Gastroesophageal sphincter (tissue), 2 donors: ENCODE measurements around the gene CHST15.

Experiments used
- EP300 ChIP-seq: sonication (generic); formaldehyde crosslinking; IDR thresholded peaks from one replicate; pipeline ENCODE4 v1.6.1; 2017; ENCODE audit warnings: antibody characterized with exemption, mild to moderate bottlenecking
- POLR2A ChIP-seq, 2 donors: fragments of 450-650 bp; IDR thresholded peaks; one replicate each; pipeline ENCODE4 v1.6.1; 2017; ENCODE audit warnings: antibody characterized with exemption in 2 of 2, mild to moderate bottlenecking in 2 of 2, moderate library complexity in 1 of 2

GRCh38 chr10:124025660-124026588, 67.5 kb downstream of the CHST15 start:
- no peak for TF ChIP-seq EP300
- no peak for TF ChIP-seq POLR2A (IDR thresholded peaks at IDR 0.05)
